AG04450 (cell line): ENCODE measurements around the gene TRAPPC3. TPM values are rescaled to one million over a fixed set of nuclear protein-coding genes. Genes with fewer than 3 reads are reported as not detected.
A peak's percentile ranks its signal among the peaks of the same experiment; 100 is the strongest.

ENCODE experiments used
- CTCF ChIA-PET: fragments of 300-600, 350-600 bp; formaldehyde crosslinking; extraction: SDS; loops from one replicate; lab custom pipeline; 2022; ENCODE audit warnings: antibody characterized with exemption, inconsistent platforms; lab: Charles Lee
- POLR2A ChIA-PET: fragments of 350-600 bp; formaldehyde crosslinking; extraction: SDS; loops from one replicate; lab custom pipeline; 2021; ENCODE audit warnings: antibody characterized with exemption, inconsistent platforms; lab: Yijun Ruan, JAX
- DNase-seq: peaks from one replicate; pipeline ENCODE4 v3.0.0-alpha.2; 2011; ENCODE audit warnings: low read depth, low spot score
- H3K27ac ChIP-seq: one replicate; pipeline ENCODE4 v1.5.1; 2012; ENCODE audit warnings: low read depth, low read length, control low read depth
- H3K27me3 ChIP-seq: one replicate; pipeline ENCODE4 v1.6.0; 2012; ENCODE audit warnings: low read length; ENCODE audit not compliant: control insufficient read depth, insufficient read depth
- H3K4me3 ChIP-seq: 2 replicates; pipeline ENCODE4 v1.5.1; 2011; ENCODE audit warnings: mild to moderate bottlenecking, low read depth, low read length, control low read depth
- H3K9me3 ChIP-seq: 2 replicates; pipeline ENCODE4 v1.5.1; 2012; ENCODE audit warnings: low read length; ENCODE audit not compliant: control insufficient read depth, insufficient read depth
- CTCF ChIP-seq: IDR thresholded peaks from 2 replicates; pipeline ENCODE4 v1.5.1; 2011; ENCODE audit warnings: low read depth, low read length, control low read depth, inconsistent platforms
- polyA plus RNA-seq: library from polyadenylated mRNA; depleted of rRNA; stranded (reverse); fragments of >200 nt; gene quantifications from 2 replicates; pipeline ENCODE4 v1.2.3, GENCODE V29; 2011

Gene TRAPPC3
- polyA plus RNA-seq, 1 experiment = 92.3 TPM

GRCh38 chr1:36136535-36136934 is 12.8 kb downstream of the TRAPPC3 start:
- Histone ChIP-seq H3K4me3 (no peak overlapping the region), H3K27me3 (no peaks in the 10 kb centered on the region), H3K9me3 (no peaks in the 10 kb centered on the region), H3K27ac (peak overlapping the region; percentile 77)
- CTCF ChIA-PET = interaction anchor here (1.0 to 6.2 kb wide), 4 partner anchors 13 to 149 kb away, joined by 3 to 145 read pairs (median 9); partner anchors contain the start of gene TRAPPC3
- DNase-seq = peak; percentile 63
- TF ChIP-seq CTCF = no peak
- POLR2A ChIA-PET = interaction anchor here (1.3 kb wide), 1 partner anchor 13 kb away, joined by 8 read pairs; the partner anchor contains the start of gene TRAPPC3

- Histone ChIP-seq H3K9me3 (no peaks in the 10 kb centered on the region), H3K27ac (peak overlapping the region; percentile 77), H3K4me3 (no peak overlapping the region), H3K27me3 (no peaks in the 10 kb centered on the region)
- TF ChIP-seq CTCF = no peak
- CTCF ChIA-PET = interaction anchor here (0.9 to 6.2 kb wide), 14 partner anchors 9 to 165 kb away, joined by 3 to 145 read pairs (median 6); partner anchors contain the start of gene TRAPPC3
- DNase-seq = no peak
- POLR2A ChIA-PET = interaction anchor here (1.3 kb wide), 1 partner anchor 14 kb away, joined by 8 read pairs; the partner anchor contains the start of gene TRAPPC3
These were observed 13.5 kb downstream of the TRAPPC3 start for GRCh38 chr1:36135796-36136195.

- POLR2A ChIA-PET = interaction anchor here (0.7 to 1.2 kb wide), 3 partner anchors 14 to 48 kb away, joined by 3 to 4 read pairs (median 4); partner anchors contain the start of gene TRAPPC3
- CTCF ChIA-PET = interaction anchor here (0.6 to 6.2 kb wide), 23 partner anchors 9 to 289 kb away, joined by 3 to 145 read pairs (median 5); partner anchors contain the start of genes TEKT2 and TRAPPC3
- Histone ChIP-seq H3K27me3 (no peaks in the 10 kb centered on the region), H3K27ac (peak overlapping the region; percentile 47), H3K9me3 (no peaks in the 10 kb centered on the region), H3K4me3 (no peak overlapping the region)
- DNase-seq = no peak
- TF ChIP-seq CTCF = no peak
These were observed 14.0 kb downstream of the TRAPPC3 start for GRCh38 chr1:36135330-36135667.

GRCh38 chr1:36134505-36135329 is 14.6 kb downstream of the TRAPPC3 start:
- Histone ChIP-seq H3K27me3 (no peaks in the 10 kb centered on the region), H3K4me3 (no peak overlapping the region), H3K9me3 (no peaks in the 10 kb centered on the region), H3K27ac (peak overlapping the region; percentile 47)
- CTCF ChIA-PET = interaction anchor here (0.6 to 6.2 kb wide), 30 partner anchors 10 to 359 kb away, joined by 3 to 145 read pairs (median 4); partner anchors contain the start of genes TEKT2 and TRAPPC3
- no peak for DNase-seq
- TF ChIP-seq CTCF = peak; percentile 68
- POLR2A ChIA-PET = interaction anchor here (0.6 to 1.2 kb wide), 4 partner anchors 15 to 55 kb away, joined by 3 to 4 read pairs (median 4); partner anchors contain the start of gene TRAPPC3
